AG04450 (cell line): ENCODE data around the gene SLC37A1. TPM values are rescaled to one million over a fixed set of nuclear protein-coding genes. Genes with fewer than 3 reads are reported as not detected.
"Not testable (repeated sequence)": the region's sequence is repeated elsewhere in the genome, so short reads cannot be mapped to it uniquely, and the experiment has no call there.

Source experiments
- CTCF ChIA-PET: fragments of 300-600, 350-600 bp; formaldehyde crosslinking; extraction: SDS; loops from one replicate; lab custom pipeline; 2022; ENCODE audit warnings: antibody characterized with exemption, inconsistent platforms; lab: Charles Lee
- POLR2A ChIA-PET: fragments of 350-600 bp; formaldehyde crosslinking; extraction: SDS; loops from one replicate; lab custom pipeline; 2021; ENCODE audit warnings: antibody characterized with exemption, inconsistent platforms; lab: Yijun Ruan, JAX
- DNase-seq: peaks from one replicate; pipeline ENCODE4 v3.0.0-alpha.2; 2011; ENCODE audit warnings: low read depth, low spot score
- H3K27ac ChIP-seq: one replicate; pipeline ENCODE4 v1.5.1; 2012; ENCODE audit warnings: low read depth, low read length, control low read depth
- H3K27me3 ChIP-seq: one replicate; pipeline ENCODE4 v1.6.0; 2012; ENCODE audit warnings: low read length; ENCODE audit not compliant: control insufficient read depth, insufficient read depth
- H3K4me3 ChIP-seq: 2 replicates; pipeline ENCODE4 v1.5.1; 2011; ENCODE audit warnings: mild to moderate bottlenecking, low read depth, low read length, control low read depth
- H3K9me3 ChIP-seq: 2 replicates; pipeline ENCODE4 v1.5.1; 2012; ENCODE audit warnings: low read length; ENCODE audit not compliant: control insufficient read depth, insufficient read depth
- polyA plus RNA-seq: library from polyadenylated mRNA; depleted of rRNA; stranded (reverse); fragments of >200 nt; gene quantifications from 2 replicates; pipeline ENCODE4 v1.2.3, GENCODE V29; 2011
- TF ChIP-seq, protein P1 (sequence below): IDR thresholded peaks from 2 replicates; pipeline ENCODE4 v1.5.1; 2011; ENCODE audit warnings: low read depth, low read length, control low read depth, inconsistent platforms

The SLC37A1 gene
- polyA plus RNA-seq, 1 experiment: 0.05 TPM

DNA sequence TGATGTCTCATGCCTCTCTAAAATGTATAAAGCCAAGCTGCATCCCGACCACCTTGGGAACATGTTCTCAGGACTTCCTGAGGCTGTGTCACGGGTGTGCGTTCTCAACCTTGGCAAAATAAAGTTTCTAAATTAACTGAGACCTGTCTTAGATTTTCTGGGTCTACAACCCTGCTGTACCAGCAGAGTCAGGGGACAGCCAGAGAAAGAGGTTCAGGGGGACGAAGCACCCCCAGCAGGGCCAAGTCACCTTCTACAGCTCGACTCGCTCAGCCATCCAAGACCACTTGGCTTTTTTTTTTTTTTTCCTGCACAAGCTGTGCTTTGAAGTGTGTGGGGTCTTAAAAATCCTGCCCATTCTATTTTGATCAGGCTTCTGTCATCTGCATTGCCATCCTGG lies 111.3 kb downstream of the SLC37A1 start:
- no peak for DNase-seq
- no peaks in the 10 kb centered on the region for H3K27me3 ChIP-seq
- no peaks in the 10 kb centered on the region for H3K9me3 ChIP-seq
- CTCF ChIA-PET: no interaction called here
- H3K27ac ChIP-seq: no peak overlapping the region
- POLR2A ChIA-PET: no interaction called here
- TF ChIP-seq, protein P1, sequence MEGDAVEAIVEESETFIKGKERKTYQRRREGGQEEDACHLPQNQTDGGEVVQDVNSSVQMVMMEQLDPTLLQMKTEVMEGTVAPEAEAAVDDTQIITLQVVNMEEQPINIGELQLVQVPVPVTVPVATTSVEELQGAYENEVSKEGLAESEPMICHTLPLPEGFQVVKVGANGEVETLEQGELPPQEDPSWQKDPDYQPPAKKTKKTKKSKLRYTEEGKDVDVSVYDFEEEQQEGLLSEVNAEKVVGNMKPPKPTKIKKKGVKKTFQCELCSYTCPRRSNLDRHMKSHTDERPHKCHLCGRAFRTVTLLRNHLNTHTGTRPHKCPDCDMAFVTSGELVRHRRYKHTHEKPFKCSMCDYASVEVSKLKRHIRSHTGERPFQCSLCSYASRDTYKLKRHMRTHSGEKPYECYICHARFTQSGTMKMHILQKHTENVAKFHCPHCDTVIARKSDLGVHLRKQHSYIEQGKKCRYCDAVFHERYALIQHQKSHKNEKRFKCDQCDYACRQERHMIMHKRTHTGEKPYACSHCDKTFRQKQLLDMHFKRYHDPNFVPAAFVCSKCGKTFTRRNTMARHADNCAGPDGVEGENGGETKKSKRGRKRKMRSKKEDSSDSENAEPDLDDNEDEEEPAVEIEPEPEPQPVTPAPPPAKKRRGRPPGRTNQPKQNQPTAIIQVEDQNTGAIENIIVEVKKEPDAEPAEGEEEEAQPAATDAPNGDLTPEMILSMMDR: no peak
- H3K4me3 ChIP-seq: no peak overlapping the region

DNA sequence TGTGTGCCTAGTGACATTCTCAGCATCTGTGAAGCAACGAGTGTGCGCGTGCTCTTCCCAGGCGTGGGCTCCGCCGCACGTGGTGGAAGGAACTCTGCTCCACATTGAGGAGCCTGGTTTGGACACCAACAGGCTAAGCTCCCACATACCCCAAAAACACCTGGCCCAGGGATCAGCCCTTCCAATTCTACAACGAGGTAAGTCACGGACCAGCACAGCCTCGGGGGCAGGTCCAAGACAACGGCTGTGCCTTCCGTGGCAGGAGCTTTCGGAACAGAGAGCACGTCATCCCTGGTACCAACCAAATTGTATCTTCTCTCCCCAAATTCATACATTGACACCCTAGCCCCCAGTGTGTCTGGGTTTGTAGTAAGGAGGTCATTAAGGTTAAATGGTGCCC lies 112.5 kb downstream of the SLC37A1 start:
- ChIA-PET POLR2A (no interaction called here), CTCF (no interaction called here)
- H3K9me3 ChIP-seq: no peaks in the 10 kb centered on the region
- no peaks in the 10 kb centered on the region for H3K27me3 ChIP-seq
- no peak for DNase-seq
- H3K27ac ChIP-seq: no peak overlapping the region
- H3K4me3 ChIP-seq: no peak overlapping the region
- TF ChIP-seq, protein P1: no peak

DNA sequence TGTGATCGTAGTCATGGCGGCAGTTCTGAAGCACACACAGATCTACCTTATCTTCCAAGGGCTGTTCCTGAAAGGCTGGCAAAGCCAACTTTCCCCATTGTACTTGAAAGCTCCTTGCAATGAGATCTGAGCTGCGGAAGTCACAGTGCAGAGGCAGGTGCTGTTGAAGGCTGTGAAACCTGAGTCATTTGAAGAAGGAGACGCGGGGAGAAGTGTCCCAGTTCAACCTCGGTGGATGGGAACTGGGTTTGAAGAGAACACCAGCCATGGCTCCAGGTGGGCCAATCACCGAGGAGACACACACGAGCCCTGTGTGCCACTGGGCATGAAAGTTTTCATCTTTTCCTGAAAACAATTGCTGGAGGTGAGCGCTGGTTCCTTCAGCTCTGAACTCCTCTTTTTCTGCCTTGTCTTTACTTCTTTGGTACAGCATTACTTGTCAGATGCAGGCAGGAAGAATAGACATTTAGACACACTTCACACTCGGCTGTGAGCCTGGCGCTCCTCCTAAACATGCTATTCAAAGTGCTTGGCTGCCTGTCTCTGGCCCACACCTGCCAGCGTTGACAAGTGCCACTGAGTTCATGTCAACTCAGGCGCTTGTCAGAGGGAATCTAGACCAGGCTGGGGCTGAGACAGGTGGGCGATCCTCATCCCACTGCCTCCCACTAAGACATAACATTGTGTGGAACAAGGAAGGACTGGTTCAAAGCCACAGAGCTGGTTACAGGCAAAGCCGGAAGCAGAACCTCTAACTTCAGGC lies 114.1 kb downstream of the SLC37A1 start:
- Histone ChIP-seq H3K9me3 (no peaks in the 10 kb centered on the region; the same call in 1 of the 2 replicates), H3K27me3 (no peaks in the 10 kb centered on the region), H3K27ac (no peak overlapping the region), H3K4me3 (no peak overlapping the region)
- POLR2A ChIA-PET: no interaction called here
- no peak for DNase-seq
- TF ChIP-seq, protein P1: no peak
- CTCF ChIA-PET: no interaction called here

DNA sequence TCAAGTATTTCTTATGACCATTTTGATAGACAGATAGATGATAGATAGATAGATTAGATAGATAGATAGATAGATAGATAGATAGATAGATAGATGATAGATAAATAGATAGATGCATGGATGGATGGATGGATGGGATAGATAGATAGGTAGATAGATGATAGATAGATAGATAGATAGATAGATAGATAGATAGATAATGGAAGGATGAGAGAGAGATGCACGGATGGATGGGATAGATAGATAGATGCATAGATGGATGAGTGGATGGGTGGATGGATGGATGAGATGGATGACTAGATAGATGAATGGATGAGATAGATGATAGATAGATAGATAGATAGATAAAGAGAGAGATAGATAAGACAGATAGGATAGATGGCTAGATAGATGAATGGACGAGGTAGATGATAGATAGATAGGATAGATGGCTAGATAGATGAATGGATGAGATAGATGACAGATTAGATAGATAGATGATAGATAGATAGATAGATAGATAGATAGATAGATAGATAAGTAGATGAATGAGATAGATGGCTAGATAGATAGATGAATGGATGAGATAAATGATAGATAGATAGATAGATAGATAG lies 114.9 kb downstream of the SLC37A1 start:
- H3K27me3 ChIP-seq, CTCF ChIA-PET, H3K27ac ChIP-seq, POLR2A ChIA-PET, H3K9me3 ChIP-seq, DNase-seq, H3K4me3 ChIP-seq: not testable (repeated sequence)

DNA sequence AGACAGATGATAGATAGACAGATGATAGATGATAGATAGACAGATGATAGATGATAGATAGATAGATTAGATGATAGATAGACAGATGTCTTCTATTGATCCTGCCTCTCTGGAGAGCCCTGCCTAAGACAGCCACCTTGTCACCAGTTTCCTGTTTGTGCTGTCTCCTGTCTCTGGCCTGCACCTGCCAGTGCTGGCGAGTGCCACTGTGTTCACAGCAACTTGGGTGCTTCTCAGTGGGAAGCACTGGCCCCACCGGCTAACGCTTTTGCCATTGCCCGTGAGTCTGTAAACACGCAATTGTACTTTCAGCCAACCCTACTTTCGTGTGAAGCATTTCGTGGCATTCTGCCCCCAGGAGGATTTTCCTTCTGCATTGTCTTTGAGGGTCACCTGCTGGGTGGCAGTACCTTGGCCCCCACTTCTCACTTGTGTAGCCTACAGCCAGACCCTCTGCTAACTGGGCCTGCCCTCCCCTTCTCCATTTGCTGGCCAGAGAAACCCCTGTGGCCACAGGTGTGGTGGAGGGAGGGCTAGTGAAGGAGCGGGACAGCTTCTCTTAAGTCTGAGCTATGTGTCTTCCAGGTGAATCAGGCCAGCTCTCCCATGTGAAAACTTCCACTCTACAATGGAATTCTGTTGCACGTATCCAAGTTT lies 116.4 kb downstream of the SLC37A1 start:
- ChIA-PET POLR2A (no interaction called here), CTCF (no interaction called here)
- H3K27ac ChIP-seq: no peak overlapping the region
- H3K9me3 ChIP-seq: peaks cover 5% of the 10 kb centered on the region; the same call in 1 of the 2 replicates
- DNase-seq: no peak
- H3K27me3 ChIP-seq: no peaks in the 10 kb centered on the region
- H3K4me3 ChIP-seq: no peak overlapping the region
- TF ChIP-seq, protein P1: no peak
